ENCODE measurements around the gene TACSTD2.

Gene TACSTD2

DNA sequence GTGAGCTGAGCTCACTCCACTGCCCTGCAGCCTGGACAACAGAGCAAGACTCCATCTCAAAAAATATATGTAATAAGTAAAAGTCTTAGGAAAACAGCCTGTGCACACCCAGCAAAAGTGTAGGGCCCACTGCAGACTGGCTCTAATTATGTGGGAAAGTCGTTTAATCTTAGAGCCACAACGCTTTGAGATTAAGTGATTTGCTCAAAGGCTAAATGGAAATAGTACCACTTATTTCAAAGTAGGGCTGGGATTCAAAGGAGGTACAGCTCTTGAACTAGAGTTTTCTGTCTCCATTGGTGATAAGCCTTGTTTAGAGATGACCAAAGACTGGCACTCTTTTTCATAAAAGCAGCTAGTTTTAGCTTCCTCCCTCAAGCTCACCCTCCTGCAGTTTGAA lies 2.2 kb downstream of the TACSTD2 start:
- no peak overlapping the region for H3K4me3 ChIP-seq (ENCODE audit: low read depth in 1 of 2, low read length in 2 of 2)
- no peaks in the 10 kb centered on the region for H3K4me1 ChIP-seq (ENCODE audit: insufficient read depth, low read length)
- no peak overlapping the region for H3K4me2 ChIP-seq (ENCODE audit: insufficient read depth, low read length)
- no peak overlapping the region for H3K9ac ChIP-seq (ENCODE audit: low read depth, low read length)
- H3K9me3 ChIP-seq (ENCODE audit: insufficient read depth, low read length, severe bottlenecking): no peaks in the 10 kb centered on the region
- H2AFZ ChIP-seq (ENCODE audit: low read depth, low read length): no peak overlapping the region
- H3K27ac ChIP-seq (ENCODE audit: low read length): no peak overlapping the region
- no peaks in the 10 kb centered on the region for H4K20me1 ChIP-seq (ENCODE audit: insufficient read depth, low read length)
- H3K79me2 ChIP-seq (ENCODE audit: insufficient read depth, low read length): no peaks in the 10 kb centered on the region
- H3K36me3 ChIP-seq (ENCODE audit: insufficient read depth, low read length): no peaks in the 10 kb centered on the region
- no peak for TF ChIP-seq EZH2 (IDR thresholded peaks at IDR 0.05; ENCODE audit: borderline replicate concordance, low read depth, low read length, severe bottlenecking)
- TF ChIP-seq, protein P1, sequence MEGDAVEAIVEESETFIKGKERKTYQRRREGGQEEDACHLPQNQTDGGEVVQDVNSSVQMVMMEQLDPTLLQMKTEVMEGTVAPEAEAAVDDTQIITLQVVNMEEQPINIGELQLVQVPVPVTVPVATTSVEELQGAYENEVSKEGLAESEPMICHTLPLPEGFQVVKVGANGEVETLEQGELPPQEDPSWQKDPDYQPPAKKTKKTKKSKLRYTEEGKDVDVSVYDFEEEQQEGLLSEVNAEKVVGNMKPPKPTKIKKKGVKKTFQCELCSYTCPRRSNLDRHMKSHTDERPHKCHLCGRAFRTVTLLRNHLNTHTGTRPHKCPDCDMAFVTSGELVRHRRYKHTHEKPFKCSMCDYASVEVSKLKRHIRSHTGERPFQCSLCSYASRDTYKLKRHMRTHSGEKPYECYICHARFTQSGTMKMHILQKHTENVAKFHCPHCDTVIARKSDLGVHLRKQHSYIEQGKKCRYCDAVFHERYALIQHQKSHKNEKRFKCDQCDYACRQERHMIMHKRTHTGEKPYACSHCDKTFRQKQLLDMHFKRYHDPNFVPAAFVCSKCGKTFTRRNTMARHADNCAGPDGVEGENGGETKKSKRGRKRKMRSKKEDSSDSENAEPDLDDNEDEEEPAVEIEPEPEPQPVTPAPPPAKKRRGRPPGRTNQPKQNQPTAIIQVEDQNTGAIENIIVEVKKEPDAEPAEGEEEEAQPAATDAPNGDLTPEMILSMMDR (IDR thresholded peaks at IDR 0.05; ENCODE audit: borderline replicate concordance, extremely low read depth, low read length, poor library complexity, severe bottlenecking): no peak
- DNase-seq (no peak), ATAC-seq (ENCODE audit: insufficient read depth, low read depth) (no peak)
- H3K27me3 ChIP-seq (ENCODE audit: insufficient read depth, low read length, poor library complexity): peaks cover 14% of the 10 kb centered on the region

DNA sequence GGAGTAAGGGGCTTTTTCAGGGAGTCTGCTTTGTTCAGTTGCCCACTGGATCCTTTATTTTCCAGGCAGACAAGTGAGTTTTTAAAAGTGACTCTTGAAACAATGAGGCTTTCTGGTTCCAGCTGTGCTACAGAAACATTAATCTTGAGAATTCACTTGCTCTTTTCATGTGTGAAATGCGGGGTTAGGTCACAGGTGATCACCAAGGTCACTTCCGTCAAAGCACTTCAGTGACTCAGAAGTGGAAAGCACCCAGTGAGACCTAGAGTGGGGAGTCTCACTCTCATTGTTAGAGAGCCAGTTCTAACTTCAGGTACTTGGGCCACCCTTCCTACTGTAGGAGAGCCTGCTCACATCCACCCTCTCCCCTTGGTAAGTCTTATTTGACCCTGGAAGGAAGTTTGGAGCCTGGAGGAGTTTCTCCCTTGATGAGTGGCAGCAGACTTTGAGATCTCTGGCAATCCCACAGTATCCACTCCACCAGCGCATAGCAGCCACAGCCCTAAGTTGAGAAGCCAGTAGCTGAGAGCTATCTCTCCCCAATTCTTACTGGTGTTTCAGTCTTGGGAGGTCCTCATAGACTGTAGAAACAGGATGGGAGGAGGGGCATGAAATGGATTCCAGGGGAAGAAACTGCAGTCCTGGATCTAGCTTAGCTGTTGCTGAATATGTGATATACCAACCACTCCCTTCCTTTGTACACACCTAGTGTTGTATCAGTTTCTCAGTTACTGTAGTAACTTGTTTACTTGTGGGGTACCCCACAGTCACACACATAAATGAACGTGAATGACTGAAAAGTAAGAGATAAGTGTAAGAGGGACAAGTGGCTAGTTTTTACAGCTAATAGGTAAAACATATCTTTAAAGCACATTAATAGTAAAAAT lies 3.1 kb downstream of the TACSTD2 start:
- Histone ChIP-seq H3K79me2 (ENCODE audit: insufficient read depth, low read length) (no peaks in the 10 kb centered on the region), H3K4me1 (ENCODE audit: insufficient read depth, low read length) (no peaks in the 10 kb centered on the region), H3K36me3 (ENCODE audit: insufficient read depth, low read length) (no peaks in the 10 kb centered on the region), H3K4me3 (ENCODE audit: low read depth in 1 of 2, low read length in 2 of 2) (no peak overlapping the region), H3K9ac (ENCODE audit: low read depth, low read length) (no peak overlapping the region), H3K9me3 (ENCODE audit: insufficient read depth, low read length, severe bottlenecking) (no peaks in the 10 kb centered on the region), H4K20me1 (ENCODE audit: insufficient read depth, low read length) (no peaks in the 10 kb centered on the region), H3K27me3 (ENCODE audit: insufficient read depth, low read length, poor library complexity) (peaks cover 14% of the 10 kb centered on the region), H3K4me2 (ENCODE audit: insufficient read depth, low read length) (no peak overlapping the region), H2AFZ (ENCODE audit: low read depth, low read length) (no peak overlapping the region), H3K27ac (ENCODE audit: low read length) (no peak overlapping the region)
- no peak for ATAC-seq (ENCODE audit: insufficient read depth, low read depth)
- TF ChIP-seq, protein P1 (IDR thresholded peaks at IDR 0.05; ENCODE audit: borderline replicate concordance, extremely low read depth, low read length, poor library complexity, severe bottlenecking): no peak
- TF ChIP-seq EZH2 (IDR thresholded peaks at IDR 0.05; ENCODE audit: borderline replicate concordance, low read depth, low read length, severe bottlenecking): no peak
- no peak for DNase-seq

DNA sequence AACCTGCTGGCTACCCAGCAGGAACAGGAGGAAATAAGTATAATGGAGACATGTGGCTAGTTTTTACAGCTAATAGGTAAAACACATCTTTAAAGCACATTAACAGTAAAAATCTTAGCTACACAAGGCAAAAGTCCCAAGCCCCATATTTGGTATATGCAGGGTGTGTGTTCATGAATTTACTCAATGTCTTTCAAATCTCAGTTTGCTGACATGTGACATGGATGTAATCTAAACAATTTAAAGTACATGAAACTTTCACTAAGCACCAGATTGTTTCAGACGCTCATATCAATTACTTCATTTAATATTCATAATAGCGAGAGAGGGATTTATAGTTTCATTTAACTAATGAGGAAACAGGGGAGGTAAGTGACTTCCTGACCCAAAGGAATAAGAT lies 3.9 kb downstream of the TACSTD2 start:
- H3K79me2 ChIP-seq (ENCODE audit: insufficient read depth, low read length): no peaks in the 10 kb centered on the region
- no peak for DNase-seq
- H3K9me3 ChIP-seq (ENCODE audit: insufficient read depth, low read length, severe bottlenecking): no peaks in the 10 kb centered on the region
- peaks cover 17% of the 10 kb centered on the region for H3K27me3 ChIP-seq (ENCODE audit: insufficient read depth, low read length, poor library complexity)
- H2AFZ ChIP-seq (ENCODE audit: low read depth, low read length): no peak overlapping the region
- no peaks in the 10 kb centered on the region for H3K36me3 ChIP-seq (ENCODE audit: insufficient read depth, low read length)
- H3K4me3 ChIP-seq (ENCODE audit: low read depth in 1 of 2, low read length in 2 of 2): no peak overlapping the region
- H3K4me1 ChIP-seq (ENCODE audit: insufficient read depth, low read length): no peaks in the 10 kb centered on the region
- no peak overlapping the region for H3K9ac ChIP-seq (ENCODE audit: low read depth, low read length)
- no peak overlapping the region for H3K4me2 ChIP-seq (ENCODE audit: insufficient read depth, low read length)
- ATAC-seq (ENCODE audit: insufficient read depth, low read depth): no peak
- no peak overlapping the region for H3K27ac ChIP-seq (ENCODE audit: low read length)
- no peaks in the 10 kb centered on the region for H4K20me1 ChIP-seq (ENCODE audit: insufficient read depth, low read length)
- no peak for TF ChIP-seq EZH2 (IDR thresholded peaks at IDR 0.05; ENCODE audit: borderline replicate concordance, low read depth, low read length, severe bottlenecking)
- TF ChIP-seq, protein P1 (IDR thresholded peaks at IDR 0.05; ENCODE audit: borderline replicate concordance, extremely low read depth, low read length, poor library complexity, severe bottlenecking): no peak
